Measurements from ENCODE around the gene MAML2.

MAML2 gene

DNA sequence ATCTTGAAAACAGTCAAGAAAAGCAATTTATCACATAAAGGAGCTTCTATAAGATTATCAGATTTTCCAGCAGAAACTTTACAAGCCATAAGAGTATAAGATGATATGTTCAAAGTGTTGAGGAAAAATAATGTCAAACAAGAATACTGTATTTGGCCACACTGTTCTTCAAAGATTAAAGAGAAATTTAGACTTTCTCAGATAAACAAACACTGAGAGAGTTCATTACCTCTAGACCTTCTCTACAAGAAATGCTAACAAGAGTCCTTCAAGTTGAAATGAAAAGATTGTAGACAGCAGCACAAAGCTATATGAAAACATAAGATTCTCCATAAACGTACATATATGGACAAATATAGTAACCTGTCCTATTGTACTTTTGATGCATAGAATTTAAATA, 411.1 kb downstream of the MAML2 start:
- Mint-ChIP-seq H3K4me3 (no peak overlapping the region), H3K27ac (no peak overlapping the region), H3K27me3 (no peaks in the 10 kb centered on the region), H3K4me1 (ENCODE audit: low read depth) (no peaks in the 10 kb centered on the region), H3K9me3 (ENCODE audit: low read depth) (peaks cover 7% of the 10 kb centered on the region), H3K36me3 (peaks cover 4% of the 10 kb centered on the region)

DNA sequence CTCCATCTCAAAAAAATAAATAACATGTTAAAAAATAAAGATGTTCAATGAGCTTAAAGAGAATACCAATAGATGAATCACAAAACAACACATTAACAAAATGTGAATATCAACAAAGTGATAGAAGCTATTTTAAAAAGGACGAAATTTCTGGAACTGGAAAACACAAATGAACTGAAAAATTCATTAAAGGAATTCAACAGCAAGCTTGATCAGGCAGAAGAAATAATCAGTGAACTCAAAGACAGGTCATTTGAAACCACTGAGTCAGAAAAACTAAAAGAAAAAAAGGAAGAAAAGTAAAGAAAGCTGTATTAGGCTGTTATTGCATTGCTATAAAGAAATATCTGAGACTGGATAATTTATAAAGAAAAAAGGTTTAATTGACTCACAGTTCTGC, 412.0 kb downstream of the MAML2 start:
- no peak overlapping the region for H3K27ac Mint-ChIP-seq
- H3K27me3 Mint-ChIP-seq: no peaks in the 10 kb centered on the region
- no peak overlapping the region for H3K4me3 Mint-ChIP-seq
- no peaks in the 10 kb centered on the region for H3K4me1 Mint-ChIP-seq (ENCODE audit: low read depth)
- peaks cover 6% of the 10 kb centered on the region for H3K36me3 Mint-ChIP-seq
- peaks cover 7% of the 10 kb centered on the region for H3K9me3 Mint-ChIP-seq (ENCODE audit: low read depth)

DNA sequence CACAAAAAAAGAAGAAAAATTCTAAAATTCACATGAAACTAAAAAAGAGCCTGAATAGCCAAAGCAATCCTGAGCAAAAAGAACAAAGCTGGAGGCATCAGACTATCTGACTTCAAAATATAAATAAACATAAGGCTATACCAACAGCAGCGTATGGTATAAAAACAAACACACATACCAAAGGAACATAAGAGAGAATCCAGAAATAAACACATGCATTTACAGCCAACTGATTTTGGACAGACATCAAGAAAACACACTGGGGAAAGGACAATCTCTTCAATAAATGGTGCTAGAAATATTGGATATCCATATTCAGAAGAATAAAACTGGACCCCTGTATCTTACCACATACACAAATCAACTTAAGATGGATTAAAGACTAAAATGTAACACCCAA, 416.3 kb downstream of the MAML2 start:
- Mint-ChIP-seq H3K4me3 (no peak overlapping the region), H3K9me3 (ENCODE audit: low read depth) (peaks cover 7% of the 10 kb centered on the region), H3K36me3 (peaks cover 6% of the 10 kb centered on the region), H3K27ac (no peak overlapping the region), H3K4me1 (ENCODE audit: low read depth) (peaks cover 29% of the 10 kb centered on the region), H3K27me3 (no peaks in the 10 kb centered on the region)

Data from activated naive CD8-positive, alpha-beta T cell (primary cell).